Panc1 (cell line): Measurements from ENCODE around the gene SIN3B. TPM values are rescaled to one million over a fixed set of nuclear protein-coding genes. Genes with fewer than 3 reads are reported as not detected.

ENCODE experiments used
- ATAC-seq: fragments of 200-7000 bp; cut with Tn5 transposase; 2 replicates; pipeline ENCODE4 v1.9.1; 2020; ENCODE audit warnings: mild to moderate bottlenecking, moderate library complexity
- BruUV-seq: library from RNA; stranded (reverse); fragments of 400-500 nt; replicated peaks from 2 replicates; lab custom pipeline; 2021; lab: Mats Ljungman, UMichigan
- CTCF ChIA-PET: fragments of 300-600 bp; sonication (Branson Sonifier 250); formaldehyde crosslinking; loops from one replicate; lab custom pipeline; 2022; ENCODE audit warnings: antibody characterized with exemption; lab: Charles Lee
- POLR2A ChIA-PET: fragments of 300-600 bp; sonication (Branson Sonifier 250); formaldehyde crosslinking; loops from one replicate; lab custom pipeline; 2022; ENCODE audit warnings: antibody characterized with exemption; lab: Charles Lee
- DNase-seq: peaks from one replicate; pipeline ENCODE4 v3.0.0-alpha.2; 2010; ENCODE audit warnings: low read depth, low spot score
- H3K27ac ChIP-seq: 2 replicates; pipeline ENCODE4 v1.5.1; 2011; ENCODE audit warnings: mild to moderate bottlenecking, low read length, inconsistent platforms
- H3K27me3 ChIP-seq: fragments of 200-500 bp; sonication (Bioruptor generic); 2 replicates; pipeline ENCODE4 v1.6.0; 2014; ENCODE audit warnings: low read length, inconsistent platforms; ENCODE audit not compliant: control insufficient read depth, insufficient read depth
- H3K36me3 ChIP-seq: fragments of 200-500 bp; sonication (Bioruptor generic); 2 replicates; pipeline ENCODE4 v1.5.1; 2014; ENCODE audit warnings: inconsistent platforms, mild to moderate bottlenecking, low read length, moderate library complexity; ENCODE audit not compliant: control insufficient read depth, insufficient read depth
- H3K4me1 ChIP-seq: 2 replicates; pipeline ENCODE4 v1.5.1; 2011; ENCODE audit warnings: inconsistent platforms, mild to moderate bottlenecking, low read length, moderate library complexity; ENCODE audit not compliant: control insufficient read depth, insufficient read depth
- H3K4me3 ChIP-seq, 2 experiments: 2 replicates each; pipeline ENCODE4 v1.5.1; 2011 to 2012; ENCODE audit warnings: low read depth in 2 of 2, low read length in 2 of 2, mild to moderate bottlenecking in 2 of 2, inconsistent platforms in 1 of 2, moderate library complexity in 1 of 2
- H3K9me3 ChIP-seq: fragments of 200-500 bp; sonication (Bioruptor generic); 2 replicates; pipeline ENCODE4 v1.5.1; 2014; ENCODE audit warnings: low read depth, mild to moderate bottlenecking, inconsistent platforms, low read length, moderate library complexity; ENCODE audit not compliant: control insufficient read depth, insufficient read depth
- CTCF ChIP-seq: fragments of 450-650 bp; IDR thresholded peaks from 2 replicates; pipeline ENCODE4 v1.5.1; 2017; ENCODE audit warnings: mild to moderate bottlenecking
- POLR2AphosphoS5 ChIP-seq: IDR thresholded peaks from 2 replicates; pipeline ENCODE4 v1.6.1; 2012; ENCODE audit warnings: mild to moderate bottlenecking, low read depth, low read length, moderate library complexity
- SIN3A ChIP-seq: IDR thresholded peaks from 2 replicates; pipeline ENCODE4 v1.6.1; 2012; ENCODE audit warnings: low read depth, mild to moderate bottlenecking, low read length, moderate library complexity, borderline replicate concordance; ENCODE audit not compliant: insufficient read depth
- TCF7L2 ChIP-seq: IDR thresholded peaks from 2 replicates; pipeline ENCODE4 v1.6.1; 2011; ENCODE audit warnings: mild to moderate bottlenecking, low read depth, low read length, inconsistent platforms
- in situ Hi-C: cut with HindIII; loops from 2 replicates; pipeline ENCODE4 v1.10.0; 2016; ENCODE audit warnings: low sequenced_read_pairs, low pct_unique_long_range_greater_than_20kb
- intact Hi-C: fragments of 100-400 bp; cut with micrococcal nuclease; formaldehyde crosslinking; loops from one replicate; pipeline ENCODE4 v1.10.0; 2022; ENCODE audit not compliant: unreplicated experiment
- total RNA-seq: library from RNA; stranded (reverse); gene quantifications from one replicate; pipeline ENCODE4 v1.2.1, GENCODE V29; 2021; ENCODE audit not compliant: unreplicated experiment
- TF ChIP-seq, protein P1 (sequence below), 2 experiments: IDR thresholded peaks; 2 replicates each; pipeline ENCODE4 v1.6.1; 2011 to 2012; ENCODE audit warnings: low read depth in 2 of 2, control low read depth in 1 of 2, low read length in 1 of 2, mild to moderate bottlenecking in 1 of 2, moderate library complexity in 1 of 2; ENCODE audit not compliant: insufficient read depth in 1 of 2

SIN3B gene
- total RNA-seq, 1 experiment from 2014 or later = 47.0 TPM

GRCh38 chr19:16896146-16897028 is 67.2 kb downstream of the SIN3B start:
- CTCF ChIA-PET = no interaction called here
- H3K27ac ChIP-seq = no peak overlapping the region
- no peaks in the 10 kb centered on the region for H3K27me3 ChIP-seq
- no peaks in the 10 kb centered on the region for H3K9me3 ChIP-seq
- intact Hi-C loops = loop anchor here (10.0 kb wide), 1 partner anchor 122 kb away; no protein-coding TSS in a partner anchor
- no peak for DNase-seq
- no TSS peak for BruUV-seq
- no peaks in the 10 kb centered on the region for H3K4me1 ChIP-seq
- ATAC-seq = peak; percentile 55; the same call in 1 of the 2 replicates
- TF ChIP-seq POLR2AphosphoS5 (no peak), TCF7L2 (no peak), SIN3A (no peak), CTCF (no peak)
- no peaks in the 10 kb centered on the region for H3K36me3 ChIP-seq
- peak overlapping the region; percentile 50 to 61 for H3K4me3 ChIP-seq
- in situ Hi-C loops = no loop called here
- POLR2A ChIA-PET = no interaction called here

- no peak for TF ChIP-seq POLR2AphosphoS5
- TF ChIP-seq, protein P1, sequence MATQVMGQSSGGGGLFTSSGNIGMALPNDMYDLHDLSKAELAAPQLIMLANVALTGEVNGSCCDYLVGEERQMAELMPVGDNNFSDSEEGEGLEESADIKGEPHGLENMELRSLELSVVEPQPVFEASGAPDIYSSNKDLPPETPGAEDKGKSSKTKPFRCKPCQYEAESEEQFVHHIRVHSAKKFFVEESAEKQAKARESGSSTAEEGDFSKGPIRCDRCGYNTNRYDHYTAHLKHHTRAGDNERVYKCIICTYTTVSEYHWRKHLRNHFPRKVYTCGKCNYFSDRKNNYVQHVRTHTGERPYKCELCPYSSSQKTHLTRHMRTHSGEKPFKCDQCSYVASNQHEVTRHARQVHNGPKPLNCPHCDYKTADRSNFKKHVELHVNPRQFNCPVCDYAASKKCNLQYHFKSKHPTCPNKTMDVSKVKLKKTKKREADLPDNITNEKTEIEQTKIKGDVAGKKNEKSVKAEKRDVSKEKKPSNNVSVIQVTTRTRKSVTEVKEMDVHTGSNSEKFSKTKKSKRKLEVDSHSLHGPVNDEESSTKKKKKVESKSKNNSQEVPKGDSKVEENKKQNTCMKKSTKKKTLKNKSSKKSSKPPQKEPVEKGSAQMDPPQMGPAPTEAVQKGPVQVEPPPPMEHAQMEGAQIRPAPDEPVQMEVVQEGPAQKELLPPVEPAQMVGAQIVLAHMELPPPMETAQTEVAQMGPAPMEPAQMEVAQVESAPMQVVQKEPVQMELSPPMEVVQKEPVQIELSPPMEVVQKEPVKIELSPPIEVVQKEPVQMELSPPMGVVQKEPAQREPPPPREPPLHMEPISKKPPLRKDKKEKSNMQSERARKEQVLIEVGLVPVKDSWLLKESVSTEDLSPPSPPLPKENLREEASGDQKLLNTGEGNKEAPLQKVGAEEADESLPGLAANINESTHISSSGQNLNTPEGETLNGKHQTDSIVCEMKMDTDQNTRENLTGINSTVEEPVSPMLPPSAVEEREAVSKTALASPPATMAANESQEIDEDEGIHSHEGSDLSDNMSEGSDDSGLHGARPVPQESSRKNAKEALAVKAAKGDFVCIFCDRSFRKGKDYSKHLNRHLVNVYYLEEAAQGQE (IDR thresholded peaks at IDR 0.05; ENCODE audit: insufficient read depth in 1 of 2, low read depth in 2 of 2, low read length in 1 of 2) = no peak
- TF ChIP-seq SIN3A = no peak
- no peak for TF ChIP-seq CTCF
- TF ChIP-seq TCF7L2 = no peak
- Histone ChIP-seq H3K9me3 (no peaks in the 10 kb centered on the region), H3K27me3 (no peaks in the 10 kb centered on the region), H3K27ac (no peak overlapping the region; the same call in 1 of the 2 replicates), H3K4me1 (no peaks in the 10 kb centered on the region), H3K36me3 (no peaks in the 10 kb centered on the region), H3K4me3 (peak overlapping the region; percentile 57)
- ChIA-PET CTCF (no interaction called here), POLR2A (no interaction called here)
- peak; percentile 64 for DNase-seq
- intact Hi-C loops (loop anchor here (10.0 kb wide), 1 partner anchor 122 kb away; no protein-coding TSS in a partner anchor), in situ Hi-C loops (no loop called here)
- peak; percentile 89 for ATAC-seq
- no TSS peak for BruUV-seq
These were observed 68.0 kb downstream of the SIN3B start for GRCh38 chr19:16897029-16897855.
